ENCODE measurements around the gene SEMA3B.

The SEMA3B gene

GRCh38 chr3:50316657-50317242 lies 47.8 kb downstream of the SEMA3B start:
- H3K4me3 ChIP-seq (ENCODE audit: severe bottlenecking), result no peak overlapping the region
- peak overlapping the region; percentile 87 for H3K27ac ChIP-seq (ENCODE audit: poor library complexity, severe bottlenecking)

GRCh38 chr3:50317300-50317699 lies 48.4 kb downstream of the SEMA3B start:
- Histone ChIP-seq H3K27me3 (ENCODE audit: insufficient read depth, poor library complexity, severe bottlenecking) (no peaks in the 10 kb centered on the region), H3K27ac (ENCODE audit: poor library complexity, severe bottlenecking) (peak overlapping the region; percentile 87), H3K9me3 (ENCODE audit: severe bottlenecking) (no peaks in the 10 kb centered on the region), H3K36me3 (ENCODE audit: low read depth) (peaks cover 36% of the 10 kb centered on the region), H3K4me3 (ENCODE audit: severe bottlenecking) (no peak overlapping the region), H3K4me1 (ENCODE audit: insufficient read depth, poor library complexity, severe bottlenecking) (peaks cover 19% of the 10 kb centered on the region)
- TF ChIP-seq CTCF (IDR thresholded peaks at IDR 0.05; ENCODE audit: poor library complexity, severe bottlenecking), result no peak
- DNase-seq (ENCODE audit: low spot score), result peak; percentile 73
- no peak for ATAC-seq (ENCODE audit: low read depth)

More at GRCh38 chr3:50316657-50317242, 47.8 kb downstream of the SEMA3B start:
- peak; percentile 99 for DNase-seq (ENCODE audit: low spot score)
- ATAC-seq (ENCODE audit: low read depth), result peak; percentile 88
- Histone ChIP-seq H3K27me3 (ENCODE audit: insufficient read depth, poor library complexity, severe bottlenecking) (no peaks in the 10 kb centered on the region), H3K36me3 (ENCODE audit: low read depth) (peaks cover 36% of the 10 kb centered on the region), H3K9me3 (ENCODE audit: severe bottlenecking) (no peaks in the 10 kb centered on the region), H3K4me1 (ENCODE audit: insufficient read depth, poor library complexity, severe bottlenecking) (peaks cover 19% of the 10 kb centered on the region)
- TF ChIP-seq CTCF (IDR thresholded peaks at IDR 0.05; ENCODE audit: poor library complexity, severe bottlenecking), result no peak

- DNase-seq (ENCODE audit: low spot score) (no peak), ATAC-seq (ENCODE audit: low read depth) (no peak)
- Histone ChIP-seq H3K9me3 (ENCODE audit: severe bottlenecking) (no peaks in the 10 kb centered on the region), H3K27me3 (ENCODE audit: insufficient read depth, poor library complexity, severe bottlenecking) (no peaks in the 10 kb centered on the region), H3K27ac (ENCODE audit: poor library complexity, severe bottlenecking) (peak overlapping the region; percentile 87), H3K36me3 (ENCODE audit: low read depth) (peaks cover 36% of the 10 kb centered on the region), H3K4me1 (ENCODE audit: insufficient read depth, poor library complexity, severe bottlenecking) (peaks cover 19% of the 10 kb centered on the region), H3K4me3 (ENCODE audit: severe bottlenecking) (no peak overlapping the region)
- no peak for TF ChIP-seq CTCF (IDR thresholded peaks at IDR 0.05; ENCODE audit: poor library complexity, severe bottlenecking)
Observed at GRCh38 chr3:50318163-50318562, 49.2 kb downstream of the SEMA3B start.

GRCh38 chr3:50318615-50319014 lies 49.7 kb downstream of the SEMA3B start:
- Histone ChIP-seq H3K36me3 (ENCODE audit: low read depth) (peaks cover 36% of the 10 kb centered on the region), H3K27me3 (ENCODE audit: insufficient read depth, poor library complexity, severe bottlenecking) (no peaks in the 10 kb centered on the region), H3K9me3 (ENCODE audit: severe bottlenecking) (no peaks in the 10 kb centered on the region), H3K4me3 (ENCODE audit: severe bottlenecking) (no peak overlapping the region), H3K27ac (ENCODE audit: poor library complexity, severe bottlenecking) (peak overlapping the region; percentile 87), H3K4me1 (ENCODE audit: insufficient read depth, poor library complexity, severe bottlenecking) (peaks cover 19% of the 10 kb centered on the region)
- no peak for TF ChIP-seq CTCF (IDR thresholded peaks at IDR 0.05; ENCODE audit: poor library complexity, severe bottlenecking)
- DNase-seq (ENCODE audit: low spot score) (peak; percentile 46), ATAC-seq (ENCODE audit: low read depth) (no peak)

GRCh38 chr3:50319181-50319893 lies 50.4 kb downstream of the SEMA3B start:
- H3K9me3 ChIP-seq (ENCODE audit: severe bottlenecking), result no peaks in the 10 kb centered on the region
- no peak for TF ChIP-seq CTCF (IDR thresholded peaks at IDR 0.05; ENCODE audit: poor library complexity, severe bottlenecking)
- no peak for ATAC-seq (ENCODE audit: low read depth)
- DNase-seq (ENCODE audit: low spot score), result peak; percentile 38
- peaks cover 36% of the 10 kb centered on the region for H3K36me3 ChIP-seq (ENCODE audit: low read depth)
- no peaks in the 10 kb centered on the region for H3K27me3 ChIP-seq (ENCODE audit: insufficient read depth, poor library complexity, severe bottlenecking)
- H3K4me3 ChIP-seq (ENCODE audit: severe bottlenecking), result no peak overlapping the region
- peak overlapping the region; percentile 59 for H3K27ac ChIP-seq (ENCODE audit: poor library complexity, severe bottlenecking)
- peaks cover 19% of the 10 kb centered on the region for H3K4me1 ChIP-seq (ENCODE audit: insufficient read depth, poor library complexity, severe bottlenecking)

All from RWPE2 (cell line).